ENCODE measurements around the gene PLCL2. TPM values are rescaled to one million over a fixed set of nuclear protein-coding genes. Genes with fewer than 3 reads are reported as not detected.

PLCL2 gene
- total RNA-seq, 1 experiment from 2014 or later, result 32.1 TPM

GRCh38 chr3:17030438-17030837 lies 145.7 kb downstream of the PLCL2 start:
- H3T11ph ChIP-seq (ENCODE audit: low read length), result no peak overlapping the region
- H3K79me1 ChIP-seq (ENCODE audit: insufficient read depth, low read depth, low read length, poor library complexity, severe bottlenecking), result no peaks in the 10 kb centered on the region
- no peaks in the 10 kb centered on the region for H3K23me2 ChIP-seq (ENCODE audit: insufficient read length, low read depth, low read length, poor library complexity, severe bottlenecking)
- H3K27ac ChIP-seq (ENCODE audit: insufficient read length, low read depth, low read length), result no peak overlapping the region
- no peak for DNase-seq
- H3K18ac ChIP-seq (ENCODE audit: insufficient read length, low read depth, low read length), result no peak overlapping the region
- no peak overlapping the region for H4K91ac ChIP-seq (ENCODE audit: insufficient read length, low read depth, low read length)
- Mint-ChIP-seq H3K4me1 (peaks cover 33 to 35% of the 10 kb centered on the region in 2 experiments), H3K4me3 (no peak overlapping the region), H3K27me3 (ENCODE audit: low read depth) (no peaks in the 10 kb centered on the region), H3K27ac (0 out of 7 replicates have a peak overlapping the region, but pooled peaks of 1 of the 3 experiments have one; percentile 9), H3K36me3 (ENCODE audit: insufficient read depth in 1 of 3, low read depth in 3 of 3) (peaks cover 0 to 8% (median 8%) of the 10 kb centered on the region in 3 experiments; a peak in 3 of 7 replicates), H3K9me3 (no peaks in the 10 kb centered on the region; a peak in 1 of 5 replicates)
- H2BK12ac ChIP-seq (ENCODE audit: insufficient read length, low read depth, low read length), result no peak overlapping the region
- no peaks in the 10 kb centered on the region for H3K9me3 ChIP-seq (ENCODE audit: control insufficient read depth, low read depth, low read length)
- H2BK15ac ChIP-seq (ENCODE audit: low read depth, low read length), result no peak overlapping the region
- no peak overlapping the region for H3K4ac ChIP-seq (ENCODE audit: low read depth, low read length)
- no peak overlapping the region for H3K4me2 ChIP-seq (ENCODE audit: insufficient read depth, insufficient read length, low read length)
- no peak overlapping the region for H2BK120ac ChIP-seq (ENCODE audit: low read depth, low read length, poor library complexity, severe bottlenecking)
- no CpG with 5 or more reads among the region's 3 CpGs for WGBS (ENCODE audit: extremely low coverage, insufficient read length, low lambda C conversion rate)
- no peak overlapping the region for H2BK5ac ChIP-seq (ENCODE audit: insufficient read length, low read length)
- H2AFZ ChIP-seq (ENCODE audit: low read length), result no peak overlapping the region
- H2BK20ac ChIP-seq (ENCODE audit: low read depth, low read length, poor library complexity, severe bottlenecking), result no peak overlapping the region
- H3K56ac ChIP-seq (ENCODE audit: insufficient read length, low read depth, low read length), result no peak overlapping the region
- H4K5ac ChIP-seq (ENCODE audit: insufficient read length, low read depth, low read length), result no peak overlapping the region
- no peaks in the 10 kb centered on the region; the same call in 1 of the 2 replicates for H3K4me1 ChIP-seq (ENCODE audit: insufficient read depth, low read length)
- H3K9ac ChIP-seq (ENCODE audit: extremely low read depth, insufficient read length, low read length), result no peak overlapping the region
- TF ChIP-seq, protein P1, sequence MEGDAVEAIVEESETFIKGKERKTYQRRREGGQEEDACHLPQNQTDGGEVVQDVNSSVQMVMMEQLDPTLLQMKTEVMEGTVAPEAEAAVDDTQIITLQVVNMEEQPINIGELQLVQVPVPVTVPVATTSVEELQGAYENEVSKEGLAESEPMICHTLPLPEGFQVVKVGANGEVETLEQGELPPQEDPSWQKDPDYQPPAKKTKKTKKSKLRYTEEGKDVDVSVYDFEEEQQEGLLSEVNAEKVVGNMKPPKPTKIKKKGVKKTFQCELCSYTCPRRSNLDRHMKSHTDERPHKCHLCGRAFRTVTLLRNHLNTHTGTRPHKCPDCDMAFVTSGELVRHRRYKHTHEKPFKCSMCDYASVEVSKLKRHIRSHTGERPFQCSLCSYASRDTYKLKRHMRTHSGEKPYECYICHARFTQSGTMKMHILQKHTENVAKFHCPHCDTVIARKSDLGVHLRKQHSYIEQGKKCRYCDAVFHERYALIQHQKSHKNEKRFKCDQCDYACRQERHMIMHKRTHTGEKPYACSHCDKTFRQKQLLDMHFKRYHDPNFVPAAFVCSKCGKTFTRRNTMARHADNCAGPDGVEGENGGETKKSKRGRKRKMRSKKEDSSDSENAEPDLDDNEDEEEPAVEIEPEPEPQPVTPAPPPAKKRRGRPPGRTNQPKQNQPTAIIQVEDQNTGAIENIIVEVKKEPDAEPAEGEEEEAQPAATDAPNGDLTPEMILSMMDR (conservative IDR thresholded peaks at IDR 0.05), result no peak
- H3K27me3 ChIP-seq (ENCODE audit: insufficient read depth, low read length), result no peaks in the 10 kb centered on the region
- no peaks in the 10 kb centered on the region for H3K79me2 ChIP-seq (ENCODE audit: insufficient read depth, low read length)
- H4K20me1 ChIP-seq (ENCODE audit: control insufficient read depth, insufficient read depth, insufficient read length), result no peaks in the 10 kb centered on the region
- no peak overlapping the region for H2AK5ac ChIP-seq (ENCODE audit: insufficient read length, low read length)
- H3K14ac ChIP-seq (ENCODE audit: insufficient read depth, low read length), result no peak overlapping the region
- H4K8ac ChIP-seq (replicated peaks; ENCODE audit: insufficient read length, low read depth, low read length), result no peak overlapping the region
- H3K23ac ChIP-seq (ENCODE audit: insufficient read length, low read depth, low read length), result no peak overlapping the region
